22Rv1 (cell line): ENCODE results near the gene CABCOCO1.
"Not testable (repeated sequence)": the region's sequence is repeated elsewhere in the genome, so short reads cannot be mapped to it uniquely, and the experiment has no call there.

ENCODE experiments used
- ZFX ChIP-seq: fragments of 450-650 bp; IDR thresholded peaks from 2 replicates; pipeline ENCODE4 v1.6.1; 2017; ENCODE audit warnings: antibody characterized with exemption, borderline replicate concordance
- TF ChIP-seq, protein P1 (sequence below): fragments of 450-650 bp; IDR thresholded peaks from 2 replicates; pipeline ENCODE4 v1.5.1; 2017; ENCODE audit warnings: mild to moderate bottlenecking

- TF ChIP-seq, protein P1, sequence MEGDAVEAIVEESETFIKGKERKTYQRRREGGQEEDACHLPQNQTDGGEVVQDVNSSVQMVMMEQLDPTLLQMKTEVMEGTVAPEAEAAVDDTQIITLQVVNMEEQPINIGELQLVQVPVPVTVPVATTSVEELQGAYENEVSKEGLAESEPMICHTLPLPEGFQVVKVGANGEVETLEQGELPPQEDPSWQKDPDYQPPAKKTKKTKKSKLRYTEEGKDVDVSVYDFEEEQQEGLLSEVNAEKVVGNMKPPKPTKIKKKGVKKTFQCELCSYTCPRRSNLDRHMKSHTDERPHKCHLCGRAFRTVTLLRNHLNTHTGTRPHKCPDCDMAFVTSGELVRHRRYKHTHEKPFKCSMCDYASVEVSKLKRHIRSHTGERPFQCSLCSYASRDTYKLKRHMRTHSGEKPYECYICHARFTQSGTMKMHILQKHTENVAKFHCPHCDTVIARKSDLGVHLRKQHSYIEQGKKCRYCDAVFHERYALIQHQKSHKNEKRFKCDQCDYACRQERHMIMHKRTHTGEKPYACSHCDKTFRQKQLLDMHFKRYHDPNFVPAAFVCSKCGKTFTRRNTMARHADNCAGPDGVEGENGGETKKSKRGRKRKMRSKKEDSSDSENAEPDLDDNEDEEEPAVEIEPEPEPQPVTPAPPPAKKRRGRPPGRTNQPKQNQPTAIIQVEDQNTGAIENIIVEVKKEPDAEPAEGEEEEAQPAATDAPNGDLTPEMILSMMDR = not testable (repeated sequence)
- TF ChIP-seq ZFX = not testable (repeated sequence)
Measured at GRCh38 chr10:61712105-61712504, 49.4 kb downstream of the CABCOCO1 start.
